Mammary epithelial cell (primary cell): Measurements from ENCODE around the gene MARCHF10.

Experiments
- CTCF ChIP-seq, 2 donors: IDR thresholded peaks in 1 of 2; conservative IDR thresholded peaks in 1 of 2; 2 replicates each; pipeline ENCODE4 v1.5.1; 2011 to 2012; ENCODE audit warnings: inconsistent platforms in 2 of 2, low read length in 2 of 2, mild to moderate bottlenecking in 2 of 2, control low read depth in 1 of 2, low read depth in 1 of 2; ENCODE audit not compliant: insufficient read depth in 1 of 2; ENCODE audit errors: extremely low read depth in 1 of 2
- EZH2 ChIP-seq: IDR thresholded peaks from 2 replicates; pipeline ENCODE4 v1.6.1; 2012; ENCODE audit warnings: low read length, inconsistent platforms, borderline replicate concordance

GRCh38 chr17:62808576-62808970 lies 459 bp upstream of the MARCHF10 start:
- TF ChIP-seq CTCF (conservative IDR thresholded peaks at IDR 0.05 in 1 of 2, IDR thresholded peaks at IDR 0.05 in 1 of 2; ENCODE audit: extremely low read depth in 1 of 2, insufficient read depth in 1 of 2, low read depth in 1 of 2, low read length in 2 of 2) (no peak), EZH2 (no peak)
